Astrocyte of the spinal cord (primary cell): ENCODE results near the gene LHX6.

Experiments
- DNase-seq: peaks from one replicate; pipeline ENCODE4 v3.0.0; 2011; ENCODE audit warnings: low read depth, low spot score
- H3K4me3 ChIP-seq: 2 replicates; pipeline ENCODE4 v1.5.1; 2011; ENCODE audit warnings: low read depth, mild to moderate bottlenecking, low read length, moderate library complexity
- in situ Hi-C: cut with HindIII; loops from 2 replicates; pipeline ENCODE4 v1.10.0; 2017; ENCODE audit warnings: low sequenced_read_pairs
- TF ChIP-seq, protein P1 (sequence below): IDR thresholded peaks from 2 replicates; pipeline ENCODE4 v1.5.1; 2012; ENCODE audit warnings: low read depth, mild to moderate bottlenecking, low read length, inconsistent platforms

Gene LHX6

DNA sequence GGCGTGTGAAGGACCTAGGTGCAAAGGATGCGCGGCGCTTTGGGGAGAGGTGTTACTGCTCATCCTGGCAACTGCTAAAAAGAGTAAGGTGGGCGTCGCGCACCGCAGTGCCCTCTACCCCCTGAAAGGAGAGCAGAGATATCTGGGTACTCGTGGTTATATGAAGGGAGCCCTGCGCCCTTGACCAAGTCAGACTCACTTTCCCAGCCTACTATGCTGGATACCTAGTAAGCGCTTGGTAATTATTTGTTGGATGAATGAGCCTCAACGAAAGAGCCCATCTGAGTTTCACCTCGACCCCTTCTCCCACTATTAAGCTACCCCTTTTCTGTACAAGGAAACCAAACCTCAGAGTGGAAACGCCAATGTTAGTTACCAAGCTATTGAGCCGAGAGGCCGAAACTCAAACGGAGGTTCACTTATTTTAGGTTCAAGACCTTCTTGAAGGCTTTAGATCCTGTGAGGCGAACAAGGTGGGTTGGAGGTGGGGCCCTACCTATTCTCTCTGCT, 8.0 kb downstream of the LHX6 start:
- no peak for DNase-seq
- TF ChIP-seq, protein P1, sequence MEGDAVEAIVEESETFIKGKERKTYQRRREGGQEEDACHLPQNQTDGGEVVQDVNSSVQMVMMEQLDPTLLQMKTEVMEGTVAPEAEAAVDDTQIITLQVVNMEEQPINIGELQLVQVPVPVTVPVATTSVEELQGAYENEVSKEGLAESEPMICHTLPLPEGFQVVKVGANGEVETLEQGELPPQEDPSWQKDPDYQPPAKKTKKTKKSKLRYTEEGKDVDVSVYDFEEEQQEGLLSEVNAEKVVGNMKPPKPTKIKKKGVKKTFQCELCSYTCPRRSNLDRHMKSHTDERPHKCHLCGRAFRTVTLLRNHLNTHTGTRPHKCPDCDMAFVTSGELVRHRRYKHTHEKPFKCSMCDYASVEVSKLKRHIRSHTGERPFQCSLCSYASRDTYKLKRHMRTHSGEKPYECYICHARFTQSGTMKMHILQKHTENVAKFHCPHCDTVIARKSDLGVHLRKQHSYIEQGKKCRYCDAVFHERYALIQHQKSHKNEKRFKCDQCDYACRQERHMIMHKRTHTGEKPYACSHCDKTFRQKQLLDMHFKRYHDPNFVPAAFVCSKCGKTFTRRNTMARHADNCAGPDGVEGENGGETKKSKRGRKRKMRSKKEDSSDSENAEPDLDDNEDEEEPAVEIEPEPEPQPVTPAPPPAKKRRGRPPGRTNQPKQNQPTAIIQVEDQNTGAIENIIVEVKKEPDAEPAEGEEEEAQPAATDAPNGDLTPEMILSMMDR, result no peak
- in situ Hi-C loops, result no loop called here
- no peak overlapping the region for H3K4me3 ChIP-seq

DNA sequence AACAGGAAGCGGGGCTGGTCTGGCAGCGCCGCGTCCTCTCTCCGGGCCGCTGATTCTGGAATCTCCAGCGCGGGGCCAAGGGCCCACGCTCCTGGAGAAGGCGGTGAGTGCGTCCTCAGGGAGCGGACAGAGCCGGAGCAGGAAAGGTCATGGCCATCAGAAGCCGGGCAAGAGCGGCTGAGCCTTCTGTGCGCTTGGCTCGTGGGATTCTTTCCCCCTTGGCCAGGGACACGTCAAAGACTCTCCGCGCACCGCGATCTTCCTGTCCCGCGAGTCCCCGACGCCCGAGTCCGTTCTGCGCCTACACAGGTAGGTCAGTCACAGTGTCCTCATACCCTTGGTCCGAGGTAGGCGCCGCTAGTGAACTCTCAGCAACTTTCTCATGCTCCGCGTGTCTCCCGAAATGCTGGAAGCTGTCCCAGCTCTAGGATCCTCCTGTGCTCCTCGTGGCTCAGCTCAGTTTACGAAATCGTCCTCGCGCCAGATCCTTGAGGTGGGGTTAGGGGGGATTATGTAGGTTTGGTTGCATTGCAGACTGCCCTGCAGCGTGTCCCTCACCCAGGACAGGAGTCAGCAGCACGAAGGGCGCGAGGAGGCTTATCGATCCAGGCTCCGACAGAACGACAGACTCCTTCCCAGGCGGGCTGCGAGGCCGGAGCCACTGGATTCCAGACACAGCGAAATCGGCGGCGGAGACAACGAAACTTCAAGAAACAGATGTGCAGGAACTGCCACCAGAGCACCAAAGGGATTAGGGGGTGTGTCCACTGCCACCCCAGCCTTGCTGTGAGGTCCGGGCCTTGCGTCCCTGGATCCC, 8.7 kb downstream of the LHX6 start:
- TF ChIP-seq, protein P1, result no peak
- no peak overlapping the region for H3K4me3 ChIP-seq
- DNase-seq, result no peak
- in situ Hi-C loops, result no loop called here

DNA sequence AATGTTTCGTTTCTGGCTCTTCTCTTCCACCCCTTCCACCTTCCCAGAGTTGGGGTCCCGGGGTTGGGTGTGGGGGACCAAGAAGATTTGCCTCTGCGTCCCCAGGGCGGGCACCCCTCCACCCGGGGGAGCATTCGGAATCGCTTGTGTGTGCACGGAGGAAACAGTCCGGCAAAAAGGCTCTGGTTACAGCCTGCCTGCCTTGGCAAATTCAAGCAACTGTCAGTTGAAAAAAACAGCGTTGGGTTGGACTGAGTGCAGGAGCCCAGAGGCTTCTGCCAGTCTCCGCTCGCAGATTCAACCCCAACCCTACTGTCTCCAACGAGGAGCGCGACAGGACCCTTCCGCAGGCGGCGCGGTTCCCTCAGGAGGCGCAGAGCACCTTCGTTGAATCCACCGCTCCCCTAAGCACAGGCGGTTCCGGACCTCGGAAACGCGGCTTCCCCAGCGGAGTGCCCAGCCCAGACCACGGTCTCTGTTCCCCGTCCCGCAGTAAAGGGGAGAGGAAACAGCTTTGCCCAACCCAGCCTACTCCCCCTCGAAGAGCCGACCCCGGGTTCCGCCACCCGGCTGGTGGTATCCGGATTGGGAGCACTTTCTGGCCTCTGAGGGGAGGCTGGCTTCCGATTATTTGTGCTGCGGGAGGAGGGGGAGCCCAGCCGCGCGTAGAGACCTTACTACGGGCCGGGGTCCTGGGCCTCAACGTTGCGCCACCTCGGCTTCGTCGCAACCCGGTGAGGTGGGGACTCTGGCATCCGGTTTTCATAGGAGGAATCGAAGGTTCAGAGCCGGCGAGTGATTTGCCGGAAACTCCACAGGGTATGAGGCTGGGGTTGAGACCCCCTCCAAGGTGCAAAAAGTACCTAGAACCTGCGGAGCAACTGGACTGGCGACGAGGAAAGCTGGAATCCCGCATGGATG, 9.6 kb downstream of the LHX6 start:
- TF ChIP-seq, protein P1, result no peak
- in situ Hi-C loops, result no loop called here
- H3K4me3 ChIP-seq, result no peak overlapping the region
- no peak for DNase-seq

DNA sequence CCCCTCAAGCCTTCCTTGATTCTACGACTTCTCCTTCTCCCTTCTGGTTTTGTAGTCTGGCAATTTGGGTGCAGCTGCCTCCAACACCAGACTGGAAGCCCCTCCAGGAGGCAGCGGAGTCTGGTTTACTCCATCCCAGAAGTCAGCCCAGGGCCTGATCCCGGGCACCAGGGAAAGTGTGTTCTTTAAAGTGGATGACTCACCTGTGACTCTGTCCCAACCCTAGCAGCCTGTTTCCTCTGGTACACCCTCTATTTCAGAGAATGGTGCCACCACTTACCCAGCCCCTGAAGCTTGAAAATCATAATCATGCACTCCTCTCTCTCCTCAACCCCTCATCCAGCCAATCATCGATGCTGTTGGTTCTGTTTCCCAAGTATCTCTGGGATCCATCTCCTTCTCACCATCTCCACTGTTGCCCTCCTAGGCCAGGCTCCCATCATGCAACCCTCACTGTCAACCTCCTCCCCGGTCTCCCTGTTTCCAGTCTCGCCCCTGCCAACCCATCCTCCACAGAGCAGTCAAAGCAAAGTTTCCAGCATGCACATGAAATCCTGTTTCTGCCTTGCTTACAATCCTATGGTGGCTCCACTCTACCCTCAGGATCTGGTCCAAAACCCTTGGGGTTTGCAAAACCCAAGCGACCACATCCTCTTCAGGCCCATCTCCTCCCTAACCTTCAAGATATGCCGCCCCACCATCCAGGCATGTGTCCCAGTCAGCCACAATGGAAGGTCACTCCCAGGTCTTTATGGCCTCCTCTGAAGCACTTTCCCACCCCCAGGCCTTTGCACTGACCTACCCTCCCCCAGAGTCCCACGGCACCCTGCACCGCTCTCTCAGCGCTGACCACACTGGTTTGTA, 10.5 kb downstream of the LHX6 start:
- no peak for DNase-seq
- H3K4me3 ChIP-seq, result no peak overlapping the region
- TF ChIP-seq, protein P1, result no peak
- in situ Hi-C loops, result no loop called here

DNA sequence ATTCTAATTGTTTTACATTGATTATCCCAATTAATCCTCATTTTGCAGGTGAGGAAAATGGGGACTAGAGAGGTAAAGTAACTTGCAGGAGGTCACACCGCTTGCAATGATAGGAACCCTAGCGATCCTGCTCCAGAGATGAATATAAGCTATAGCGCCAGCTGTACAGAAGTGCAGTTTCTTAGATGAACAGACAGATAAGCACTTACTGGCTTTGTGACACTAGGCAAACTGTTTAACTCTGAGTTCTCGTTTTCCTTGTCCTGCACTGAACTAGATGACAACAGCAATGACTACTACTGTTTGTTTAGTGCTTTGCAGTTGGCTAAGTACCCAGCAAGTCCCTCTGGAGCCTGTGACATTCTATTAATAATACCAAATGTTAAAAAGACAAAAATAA, 11.1 kb downstream of the LHX6 start:
- no peak overlapping the region for H3K4me3 ChIP-seq
- DNase-seq, result no peak
- in situ Hi-C loops, result no loop called here
- TF ChIP-seq, protein P1, result no peak
